Tibial nerve (tissue), 4 donors: ENCODE data around the gene ARHGEF28.

Experiments
- EP300 ChIP-seq, 2 donors: sonication (generic); formaldehyde crosslinking; IDR thresholded peaks; one replicate each; pipeline ENCODE4 v1.6.1; 2017; ENCODE audit warnings: antibody characterized with exemption in 2 of 2, mild to moderate bottlenecking in 1 of 2
- TF ChIP-seq, protein P1 (sequence below), 5 experiments: fragments of 200-600 bp in 3 of 5; fragments of 450-650 bp in 2 of 5; sonication (generic) in 3 of 5; IDR thresholded peaks; one replicate each; pipeline ENCODE4 v1.5.1; 2016 to 2019; ENCODE audit warnings: antibody characterized with exemption in 5 of 5, mild to moderate bottlenecking in 3 of 5, moderate library complexity in 2 of 5

DNA sequence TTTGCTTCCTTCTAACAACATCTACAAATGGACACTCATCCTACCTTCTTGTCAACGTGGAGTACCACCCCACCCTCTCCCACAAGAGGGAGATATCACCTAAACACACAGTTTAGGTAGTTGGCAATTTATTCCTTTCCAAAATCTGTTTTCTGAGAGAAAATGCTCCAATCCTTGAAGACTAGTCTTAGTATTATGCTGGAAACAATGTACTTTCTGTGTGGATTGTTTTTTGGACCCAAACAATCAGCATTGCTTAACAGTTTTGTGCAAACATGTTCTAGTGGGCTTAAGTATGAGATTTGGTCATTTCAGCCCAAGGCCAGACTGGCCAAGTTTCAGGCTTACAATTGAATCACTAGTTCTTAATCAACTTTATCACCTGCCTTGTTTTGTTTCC, 359.1 kb downstream of the ARHGEF28 start:
- TF ChIP-seq, protein P1, sequence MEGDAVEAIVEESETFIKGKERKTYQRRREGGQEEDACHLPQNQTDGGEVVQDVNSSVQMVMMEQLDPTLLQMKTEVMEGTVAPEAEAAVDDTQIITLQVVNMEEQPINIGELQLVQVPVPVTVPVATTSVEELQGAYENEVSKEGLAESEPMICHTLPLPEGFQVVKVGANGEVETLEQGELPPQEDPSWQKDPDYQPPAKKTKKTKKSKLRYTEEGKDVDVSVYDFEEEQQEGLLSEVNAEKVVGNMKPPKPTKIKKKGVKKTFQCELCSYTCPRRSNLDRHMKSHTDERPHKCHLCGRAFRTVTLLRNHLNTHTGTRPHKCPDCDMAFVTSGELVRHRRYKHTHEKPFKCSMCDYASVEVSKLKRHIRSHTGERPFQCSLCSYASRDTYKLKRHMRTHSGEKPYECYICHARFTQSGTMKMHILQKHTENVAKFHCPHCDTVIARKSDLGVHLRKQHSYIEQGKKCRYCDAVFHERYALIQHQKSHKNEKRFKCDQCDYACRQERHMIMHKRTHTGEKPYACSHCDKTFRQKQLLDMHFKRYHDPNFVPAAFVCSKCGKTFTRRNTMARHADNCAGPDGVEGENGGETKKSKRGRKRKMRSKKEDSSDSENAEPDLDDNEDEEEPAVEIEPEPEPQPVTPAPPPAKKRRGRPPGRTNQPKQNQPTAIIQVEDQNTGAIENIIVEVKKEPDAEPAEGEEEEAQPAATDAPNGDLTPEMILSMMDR (IDR thresholded peaks at IDR 0.05): peak in 1 of 5 experiments; percentile 6
- no peak for TF ChIP-seq EP300 (IDR thresholded peaks at IDR 0.05)
